ENCODE data around the gene VRK1.
A peak's percentile ranks its signal among the peaks of the same experiment; 100 is the strongest.

VRK1 gene

GRCh38 chr14:96797582-96798349, 584 bp downstream of the VRK1 start:
- Histone ChIP-seq H3K9ac (peak overlapping the region; percentile 86 to 99 (median 97)), H3K4me2 (peak overlapping the region; percentile 78 to 98 (median 87)), H3K27me3 (no peaks in the 10 kb centered on the region), H3K4me3 (peak overlapping the region; percentile 78 to 97 (median 90)), H4K20me1 (peaks cover 0 to 53% (median 28%) of the 10 kb centered on the region in 11 experiments; a peak in 12 of 22 replicates), H3K9me3 (replicated peaks in 1 of 11) (no peaks in the 10 kb centered on the region), H3K4me1 (peaks cover 13 to 30% (median 19%) of the 10 kb centered on the region in 10 experiments; a peak in 19 of 20 replicates), H3K36me3 (peaks cover 0 to 27% (median 0%) of the 10 kb centered on the region in 11 experiments; a peak in 5 of 22 replicates), H3K27ac (peak overlapping the region; percentile 56 to 99 (median 97); a peak in 21 of 22 replicates)
- no peak for TF ChIP-seq Cebpa-rat (IDR thresholded peaks at IDR 0.05)

DNA sequence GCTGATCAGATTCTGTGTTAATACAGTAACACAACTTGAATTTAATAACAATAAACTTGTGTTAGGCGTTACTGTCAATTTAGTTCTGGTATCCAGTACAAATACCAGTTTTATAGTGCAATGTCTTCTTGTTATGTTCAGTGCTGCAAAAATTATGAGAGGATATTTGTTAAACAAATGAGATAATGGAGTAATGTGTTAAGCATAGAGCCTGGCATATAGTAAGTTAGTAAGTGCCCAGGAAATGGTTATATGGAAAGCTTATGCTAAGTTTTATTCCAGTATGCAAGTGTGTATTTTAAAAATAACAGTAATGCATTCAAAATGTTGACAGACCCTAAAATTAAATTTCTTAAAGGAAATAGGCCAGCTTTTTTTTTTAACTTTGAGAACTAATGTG, 1.8 kb downstream of the VRK1 start:
- H3K27ac ChIP-seq: peak overlapping the region in 4 of 11 experiments; percentile 94 to 99 (median 97); a peak in 4 of 22 replicates
- H3K9ac ChIP-seq: peak overlapping the region in 10 of 11 experiments; percentile 86 to 99 (median 96); a peak in 12 of 22 replicates
- H3K4me1 ChIP-seq: peaks cover 13 to 30% (median 19%) of the 10 kb centered on the region in 10 experiments; a peak in 19 of 20 replicates
- H4K20me1 ChIP-seq: peaks cover 0 to 65% (median 35%) of the 10 kb centered on the region in 11 experiments; a peak in 13 of 22 replicates
- H3K27me3 ChIP-seq: no peaks in the 10 kb centered on the region
- H3K4me2 ChIP-seq: peak overlapping the region; percentile 78 to 98 (median 87); a peak in 21 of 22 replicates
- no peak for TF ChIP-seq Cebpa-rat (IDR thresholded peaks at IDR 0.05)
- H3K36me3 ChIP-seq: peaks cover 0 to 39% (median 3%) of the 10 kb centered on the region in 11 experiments; a peak in 6 of 22 replicates
- peak overlapping the region in 9 of 10 experiments; percentile 78 to 97 (median 90); a peak in 9 of 20 replicates for H3K4me3 ChIP-seq
- no peaks in the 10 kb centered on the region for H3K9me3 ChIP-seq (replicated peaks in 1 of 11)

DNA sequence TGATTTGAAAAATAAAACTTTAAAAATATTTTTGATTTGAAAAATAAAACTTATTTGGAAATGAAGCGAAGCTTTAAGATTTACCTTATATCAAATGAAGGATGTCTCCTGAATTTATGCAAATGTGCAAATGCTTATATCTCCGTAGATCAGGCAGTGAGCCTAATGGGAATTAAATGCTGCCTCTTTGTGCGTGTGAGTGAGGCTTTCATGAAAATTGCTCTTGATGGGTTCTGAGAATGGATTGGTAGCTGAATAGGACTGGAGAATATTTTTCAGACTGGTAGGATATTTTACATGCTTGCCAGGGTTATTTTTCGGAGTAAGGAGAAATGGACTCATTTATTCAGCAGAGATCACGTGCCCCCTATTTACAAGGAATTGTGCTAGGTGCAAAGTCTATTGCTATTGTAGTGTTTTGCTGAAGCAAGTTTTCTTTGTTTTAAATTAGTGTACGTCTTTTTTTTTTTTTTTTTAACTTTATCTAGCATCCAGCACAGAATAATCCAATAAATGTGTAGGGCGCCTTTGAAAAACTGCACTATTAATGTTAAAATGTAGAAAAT, 2.4 kb downstream of the VRK1 start:
- Histone ChIP-seq H3K4me2 (peak overlapping the region in 9 of 11 experiments; percentile 35 to 78 (median 50); a peak in 15 of 22 replicates), H3K4me3 (peak overlapping the region in 1 of 10 experiments; percentile 24; a peak in 2 of 20 replicates), H3K9ac (peak overlapping the region in 3 of 11 experiments; percentile 6 to 20 (median 15); a peak in 1 of 22 replicates), H3K9me3 (replicated peaks in 1 of 11) (no peaks in the 10 kb centered on the region), H3K27me3 (no peaks in the 10 kb centered on the region), H3K27ac (no peak overlapping the region), H4K20me1 (peaks cover 0 to 71% (median 41%) of the 10 kb centered on the region in 11 experiments; a peak in 13 of 22 replicates), H3K4me1 (peaks cover 13 to 30% (median 19%) of the 10 kb centered on the region in 10 experiments; a peak in 19 of 20 replicates), H3K36me3 (peaks cover 0 to 41% (median 3%) of the 10 kb centered on the region in 11 experiments; a peak in 6 of 22 replicates)
- TF ChIP-seq Cebpa-rat (IDR thresholded peaks at IDR 0.05): no peak

GRCh38 chr14:96801931-96802330, 4.7 kb downstream of the VRK1 start:
- Histone ChIP-seq H3K4me1 (peaks cover 13 to 25% (median 17%) of the 10 kb centered on the region in 10 experiments; a peak in 19 of 20 replicates), H3K9ac (no peak overlapping the region), H4K20me1 (peaks cover 0 to 92% (median 58%) of the 10 kb centered on the region in 11 experiments; a peak in 15 of 22 replicates), H3K4me3 (no peak overlapping the region), H3K9me3 (replicated peaks in 1 of 11) (no peaks in the 10 kb centered on the region), H3K36me3 (peaks cover 0 to 62% (median 15%) of the 10 kb centered on the region in 11 experiments; a peak in 13 of 22 replicates), H3K27me3 (no peaks in the 10 kb centered on the region), H3K4me2 (no peak overlapping the region), H3K27ac (no peak overlapping the region)
- TF ChIP-seq Cebpa-rat (IDR thresholded peaks at IDR 0.05): no peak

DNA sequence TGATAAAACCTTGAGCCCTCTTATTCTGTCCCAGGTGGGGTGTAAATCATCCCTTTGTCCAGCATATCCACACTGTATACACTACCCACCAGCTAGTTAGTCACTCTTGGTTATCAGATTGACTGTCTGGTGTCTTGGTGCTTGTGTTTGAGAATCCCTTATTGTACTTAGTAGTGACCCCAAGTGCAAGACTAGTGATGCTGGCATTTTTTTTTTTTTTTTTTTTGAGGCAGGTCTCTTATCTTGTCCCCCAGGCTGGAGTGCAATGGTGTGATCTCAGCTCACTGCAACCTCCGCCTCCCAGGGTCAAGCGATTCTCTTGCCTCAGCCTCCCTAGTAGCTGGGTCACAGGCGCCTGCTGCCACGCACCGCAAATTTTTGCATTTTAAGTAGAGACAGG, 5.8 kb downstream of the VRK1 start:
- Histone ChIP-seq H4K20me1 (peaks cover 0 to 96% (median 56%) of the 10 kb centered on the region in 11 experiments; a peak in 15 of 22 replicates), H3K4me1 (peaks cover 13 to 25% (median 18%) of the 10 kb centered on the region in 10 experiments; a peak in 19 of 20 replicates)

DNA sequence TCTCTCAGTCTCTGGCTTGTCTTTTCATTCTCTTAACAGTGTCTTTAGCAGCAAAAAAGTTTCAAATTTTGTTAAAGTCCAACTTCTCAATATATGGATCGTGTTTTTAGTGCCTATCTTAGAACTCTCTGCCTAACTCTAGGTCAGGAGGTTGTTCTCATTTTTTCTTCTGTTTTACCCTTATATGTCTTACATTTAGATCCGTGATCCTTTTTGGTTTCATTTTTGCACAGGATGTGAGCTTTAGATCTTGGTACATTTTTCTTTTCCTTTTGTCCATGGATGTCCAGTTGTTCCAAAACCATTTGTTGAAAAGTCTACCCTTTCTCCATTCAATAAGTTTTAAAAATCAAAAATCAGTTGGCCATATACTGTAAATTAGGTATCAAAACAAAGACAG, 6.8 kb downstream of the VRK1 start:
- no peak overlapping the region for H3K27ac ChIP-seq
- no peaks in the 10 kb centered on the region for H3K27me3 ChIP-seq
- H3K4me1 ChIP-seq: peaks cover 5 to 16% (median 9%) of the 10 kb centered on the region in 10 experiments; a peak in 19 of 20 replicates
- H3K4me2 ChIP-seq: no peak overlapping the region
- peaks cover 0 to 10% (median 4%) of the 10 kb centered on the region in 11 experiments; a peak in 14 of 22 replicates for H3K9me3 ChIP-seq (replicated peaks in 1 of 11)
- H3K4me3 ChIP-seq: no peak overlapping the region
- H4K20me1 ChIP-seq: peaks cover 0 to 96% (median 46%) of the 10 kb centered on the region in 11 experiments; a peak in 15 of 22 replicates
- TF ChIP-seq Cebpa-rat (IDR thresholded peaks at IDR 0.05): no peak
- H3K9ac ChIP-seq: no peak overlapping the region
- H3K36me3 ChIP-seq: peaks cover 2 to 81% (median 26%) of the 10 kb centered on the region in 11 experiments; a peak in 19 of 22 replicates

More for the DNA sequence above, 5.8 kb downstream of the VRK1 start:
- no peaks in the 10 kb centered on the region for H3K27me3 ChIP-seq
- no peak overlapping the region for H3K4me2 ChIP-seq
- H3K4me3 ChIP-seq: no peak overlapping the region
- H3K27ac ChIP-seq: no peak overlapping the region
- 0 out of 22 replicates have a peak, but pooled peaks cover 0 to under 1% (median 0%) of the 10 kb centered on the region in 11 experiments for H3K9me3 ChIP-seq (replicated peaks in 1 of 11)
- TF ChIP-seq Cebpa-rat (IDR thresholded peaks at IDR 0.05): no peak
- peaks cover 0 to 72% (median 19%) of the 10 kb centered on the region in 11 experiments; a peak in 13 of 22 replicates for H3K36me3 ChIP-seq
- no peak overlapping the region for H3K9ac ChIP-seq

DNA sequence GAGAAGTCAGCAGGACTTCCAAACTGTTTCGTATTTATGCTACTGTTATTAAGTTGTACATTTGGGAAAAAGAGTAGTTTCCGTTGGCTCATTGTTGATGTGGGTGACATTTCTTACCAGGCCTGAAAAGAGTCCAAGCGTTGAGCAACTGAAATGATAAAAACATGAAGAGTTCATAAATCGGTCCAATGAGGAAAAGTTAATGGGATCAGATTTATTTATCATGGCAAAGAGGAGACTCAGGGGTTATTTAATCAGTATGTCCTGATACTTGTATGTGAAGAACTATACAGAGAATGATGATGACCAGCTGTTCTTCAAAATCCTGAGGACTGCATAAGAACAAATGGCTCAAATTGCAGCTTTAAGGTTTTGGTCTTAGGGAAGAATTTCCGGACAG, 7.7 kb downstream of the VRK1 start:
- no peak overlapping the region for H3K27ac ChIP-seq
- H3K4me3 ChIP-seq: no peak overlapping the region
- no peak overlapping the region for H3K9ac ChIP-seq
- peaks cover 4 to 90% (median 34%) of the 10 kb centered on the region in 11 experiments; a peak in 19 of 22 replicates for H3K36me3 ChIP-seq
- H4K20me1 ChIP-seq: peaks cover 0 to 93% (median 37%) of the 10 kb centered on the region in 11 experiments; a peak in 14 of 22 replicates
- H3K4me2 ChIP-seq: no peak overlapping the region
- H3K4me1 ChIP-seq: peaks cover 0 to 7% (median 1%) of the 10 kb centered on the region in 10 experiments; a peak in 9 of 20 replicates
- no peak for TF ChIP-seq Cebpa-rat (IDR thresholded peaks at IDR 0.05)
- H3K27me3 ChIP-seq: no peaks in the 10 kb centered on the region
- H3K9me3 ChIP-seq (replicated peaks in 1 of 11): peaks cover 0 to 18% (median 12%) of the 10 kb centered on the region in 11 experiments; a peak in 17 of 22 replicates

GRCh38 chr14:96805956-96806355, 8.8 kb downstream of the VRK1 start:
- Histone ChIP-seq H3K27me3 (no peaks in the 10 kb centered on the region), H3K4me3 (no peak overlapping the region), H3K9ac (no peak overlapping the region), H3K9me3 (replicated peaks in 1 of 11) (peaks cover 0 to 29% (median 23%) of the 10 kb centered on the region in 11 experiments; a peak in 19 of 22 replicates), H3K36me3 (peaks cover 4 to 91% (median 45%) of the 10 kb centered on the region in 11 experiments; a peak in 19 of 22 replicates), H4K20me1 (peaks cover 0 to 83% (median 34%) of the 10 kb centered on the region in 11 experiments; a peak in 14 of 22 replicates), H3K27ac (no peak overlapping the region), H3K4me1 (peaks cover 0 to 4% (median 0%) of the 10 kb centered on the region in 10 experiments; a peak in 1 of 20 replicates), H3K4me2 (no peak overlapping the region)
- no peak for TF ChIP-seq Cebpa-rat (IDR thresholded peaks at IDR 0.05)

Data from BLaER1 treated with 17β-estradiol and CSF1 and Interleukin-3, amounts not matched to agents 10 nM and 100 nM (cell line).